GM21526 (cell line): ENCODE results near the gene YIPF6.
"Not testable (repeated sequence)": the region's sequence is repeated elsewhere in the genome, so short reads cannot be mapped to it uniquely, and the experiment has no call there.

Experiments used
- ATAC-seq: cut with Tn5 transposase; IDR thresholded peaks from one replicate; pipeline ENCODE4 v1.9.1; 2021; ENCODE audit warnings: moderate library complexity; ENCODE audit not compliant: unreplicated experiment, low FRiP score

YIPF6 gene

GRCh38 chrX:68503836-68504636 is 5.2 kb downstream of the YIPF6 start:
- no peak for ATAC-seq

GRCh38 chrX:68506649-68507048 is 7.8 kb downstream of the YIPF6 start:
- no peak for ATAC-seq

GRCh38 chrX:68508799-68509198 is 9.9 kb downstream of the YIPF6 start:
- ATAC-seq: no peak

- ATAC-seq: peak; percentile 84
Measured at GRCh38 chrX:68511255-68511654, 12.4 kb downstream of the YIPF6 start.

- not testable (repeated sequence) for ATAC-seq
Measured at GRCh38 chrX:68524680-68525079, 25.8 kb downstream of the YIPF6 start.

GRCh38 chrX:68532831-68533533 is 34.1 kb downstream of the YIPF6 start:
- ATAC-seq: no peak

GRCh38 chrX:68533656-68534055 is 34.8 kb downstream of the YIPF6 start:
- no peak for ATAC-seq

- no peak for ATAC-seq
Measured at GRCh38 chrX:68534691-68535090, 35.8 kb downstream of the YIPF6 start.

GRCh38 chrX:68536429-68536828 is 37.6 kb downstream of the YIPF6 start:
- ATAC-seq: no peak

- no peak for ATAC-seq
Measured at GRCh38 chrX:68536884-68537283, 38.0 kb downstream of the YIPF6 start.

- ATAC-seq: no peak
Measured at GRCh38 chrX:68550193-68550592, 51.3 kb downstream of the YIPF6 start.

- no peak for ATAC-seq
Measured at GRCh38 chrX:68556036-68556435, 57.2 kb downstream of the YIPF6 start.

- not testable (repeated sequence) for ATAC-seq
Measured at GRCh38 chrX:68557126-68557525, 58.3 kb downstream of the YIPF6 start.

GRCh38 chrX:68559905-68560304 is 61.1 kb downstream of the YIPF6 start:
- ATAC-seq: not testable (repeated sequence)

GRCh38 chrX:68568136-68568535 is 69.3 kb downstream of the YIPF6 start:
- no peak for ATAC-seq

GRCh38 chrX:68570598-68570997 is 71.7 kb downstream of the YIPF6 start:
- ATAC-seq: no peak

- no peak for ATAC-seq
Measured at GRCh38 chrX:68571292-68571609, 72.4 kb downstream of the YIPF6 start.

- ATAC-seq: peak; percentile 87
Measured at GRCh38 chrX:68571610-68572311, 72.9 kb downstream of the YIPF6 start.

GRCh38 chrX:68574240-68574639 is 75.4 kb downstream of the YIPF6 start:
- no peak for ATAC-seq

GRCh38 chrX:68579810-68580209 is 81.0 kb downstream of the YIPF6 start:
- ATAC-seq: no peak

GRCh38 chrX:68584221-68584620 is 85.4 kb downstream of the YIPF6 start:
- ATAC-seq: no peak
